Liver (tissue), 3 donors: ENCODE measurements around the gene FGF21.

Experiments
- CTCF ChIP-seq: fragments of 150-350 bp; IDR thresholded peaks from 2 replicates; pipeline ENCODE4 v1.5.1; 2017; ENCODE audit warnings: improper control_type of control experiment, low read depth, low read length; ENCODE audit not compliant: missing input control
- EGR1 ChIP-seq, 2 donors: IDR thresholded peaks; 2 replicates each; pipeline ENCODE4 v1.6.1; 2016 to 2018; ENCODE audit warnings: antibody characterized with exemption in 2 of 2, low read depth in 2 of 2
- FOXA1 ChIP-seq: IDR thresholded peaks from 2 replicates; pipeline ENCODE4 v1.6.1; 2016; ENCODE audit warnings: antibody characterized with exemption
- RAD21 ChIP-seq, 2 donors: IDR thresholded peaks; 2 replicates each; pipeline ENCODE4 v1.6.1; 2016; ENCODE audit warnings: antibody characterized with exemption in 2 of 2, mild to moderate bottlenecking in 2 of 2
- RXRA ChIP-seq, 2 donors: IDR thresholded peaks; 2 replicates each; pipeline ENCODE4 v1.6.1; 2017 to 2018; ENCODE audit warnings: antibody characterized with exemption in 2 of 2, mild to moderate bottlenecking in 1 of 2
- TAF1 ChIP-seq: conservative IDR thresholded peaks from 2 replicates; pipeline ENCODE4 v1.6.1; 2016; ENCODE audit warnings: antibody characterized with exemption, mild to moderate bottlenecking
- TF ChIP-seq, protein P1 (sequence below): IDR thresholded peaks from 2 replicates; pipeline ENCODE4 v1.6.1; 2016; ENCODE audit warnings: antibody characterized with exemption
- donor health status: healthy.
- donor health status: healthy.

- TF ChIP-seq EGR1 (IDR thresholded peaks at IDR 0.05; ENCODE audit: low read depth in 2 of 2) (no peak), CTCF (no peak), FOXA1 (no peak), TAF1 (no peak), RAD21 (IDR thresholded peaks at IDR 0.05) (peak in 1 of 2 donors; percentile 28), RXRA (IDR thresholded peaks at IDR 0.05) (peak; percentile 83 to 92)
- TF ChIP-seq, protein P1, sequence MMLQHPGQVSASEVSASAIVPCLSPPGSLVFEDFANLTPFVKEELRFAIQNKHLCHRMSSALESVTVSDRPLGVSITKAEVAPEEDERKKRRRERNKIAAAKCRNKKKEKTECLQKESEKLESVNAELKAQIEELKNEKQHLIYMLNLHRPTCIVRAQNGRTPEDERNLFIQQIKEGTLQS, result no peak
Measured at GRCh38 chr19:48807590-48808308, 52.4 kb downstream of the FGF21 start.
